GM19193 (cell line): ENCODE data around the gene SLC4A2.

Experiments
- POLR2A ChIP-seq: IDR thresholded peaks from 4 replicates; pipeline ENCODE4 v1.6.1; 2011; ENCODE audit not compliant: insufficient read depth, insufficient read length; ENCODE audit errors: extremely low read depth

Gene SLC4A2

GRCh38 chr7:151103973-151104372 is 44.6 kb downstream of the SLC4A2 start:
- TF ChIP-seq POLR2A: no peak

DNA sequence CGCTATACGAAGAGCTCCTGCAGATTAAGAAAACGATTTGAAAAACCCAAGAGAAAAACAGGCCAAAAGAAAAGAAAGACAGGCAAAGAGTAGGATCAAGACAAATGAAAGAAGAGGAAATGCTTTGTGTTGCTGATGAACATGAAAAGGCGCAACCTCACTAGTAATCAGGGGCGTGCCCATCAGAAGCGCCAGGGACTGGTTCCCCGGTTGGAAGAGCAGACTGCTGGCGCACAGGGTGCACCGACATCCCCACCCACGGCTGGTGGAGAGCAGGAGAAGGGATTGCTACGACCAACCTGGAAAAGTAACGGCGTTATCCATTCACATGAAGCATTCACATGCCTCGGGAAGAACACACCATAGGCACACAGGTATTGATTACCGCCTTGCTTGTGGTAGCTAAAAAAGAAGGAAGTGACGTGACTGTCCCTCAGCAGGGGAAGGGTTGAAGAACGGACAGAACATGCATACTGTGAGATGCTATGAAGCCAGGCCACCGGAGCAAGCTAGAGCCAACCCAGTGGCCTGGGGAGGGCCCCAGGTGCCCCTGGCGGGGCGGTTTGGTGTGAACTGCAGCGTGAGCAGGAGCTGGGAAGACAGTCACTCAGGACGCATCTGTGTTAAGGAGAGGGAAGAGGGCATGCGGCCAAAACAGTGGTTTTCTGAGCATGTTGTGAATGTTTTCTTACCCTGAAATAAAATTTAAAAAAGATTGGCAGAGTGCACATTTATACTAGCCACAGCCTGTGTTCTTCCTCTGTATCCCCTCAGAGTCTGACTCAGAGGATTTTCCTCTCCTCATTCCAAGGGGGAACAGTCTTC is 45.2 kb downstream of the SLC4A2 start:
- no peak for TF ChIP-seq POLR2A

DNA sequence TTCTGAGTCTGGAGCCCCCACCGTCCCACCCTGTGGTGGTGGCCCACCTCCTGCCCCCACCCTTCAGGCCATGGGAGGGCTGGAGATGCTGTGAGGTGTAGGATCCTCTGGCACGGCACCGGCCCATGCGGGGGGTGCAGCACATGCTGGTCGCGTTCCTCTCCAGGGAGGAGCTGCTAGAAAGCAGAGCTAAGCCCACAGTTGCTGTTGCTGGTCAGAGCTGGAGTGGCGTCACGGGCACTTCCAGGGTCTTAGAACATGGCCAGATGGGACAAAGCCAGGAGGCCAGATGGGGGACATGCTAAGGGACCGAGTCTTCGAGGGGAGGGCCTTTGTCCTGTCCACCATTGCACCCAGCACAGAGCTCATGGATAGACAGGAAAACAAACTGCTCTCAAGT is 48.5 kb downstream of the SLC4A2 start:
- no peak for TF ChIP-seq POLR2A

DNA sequence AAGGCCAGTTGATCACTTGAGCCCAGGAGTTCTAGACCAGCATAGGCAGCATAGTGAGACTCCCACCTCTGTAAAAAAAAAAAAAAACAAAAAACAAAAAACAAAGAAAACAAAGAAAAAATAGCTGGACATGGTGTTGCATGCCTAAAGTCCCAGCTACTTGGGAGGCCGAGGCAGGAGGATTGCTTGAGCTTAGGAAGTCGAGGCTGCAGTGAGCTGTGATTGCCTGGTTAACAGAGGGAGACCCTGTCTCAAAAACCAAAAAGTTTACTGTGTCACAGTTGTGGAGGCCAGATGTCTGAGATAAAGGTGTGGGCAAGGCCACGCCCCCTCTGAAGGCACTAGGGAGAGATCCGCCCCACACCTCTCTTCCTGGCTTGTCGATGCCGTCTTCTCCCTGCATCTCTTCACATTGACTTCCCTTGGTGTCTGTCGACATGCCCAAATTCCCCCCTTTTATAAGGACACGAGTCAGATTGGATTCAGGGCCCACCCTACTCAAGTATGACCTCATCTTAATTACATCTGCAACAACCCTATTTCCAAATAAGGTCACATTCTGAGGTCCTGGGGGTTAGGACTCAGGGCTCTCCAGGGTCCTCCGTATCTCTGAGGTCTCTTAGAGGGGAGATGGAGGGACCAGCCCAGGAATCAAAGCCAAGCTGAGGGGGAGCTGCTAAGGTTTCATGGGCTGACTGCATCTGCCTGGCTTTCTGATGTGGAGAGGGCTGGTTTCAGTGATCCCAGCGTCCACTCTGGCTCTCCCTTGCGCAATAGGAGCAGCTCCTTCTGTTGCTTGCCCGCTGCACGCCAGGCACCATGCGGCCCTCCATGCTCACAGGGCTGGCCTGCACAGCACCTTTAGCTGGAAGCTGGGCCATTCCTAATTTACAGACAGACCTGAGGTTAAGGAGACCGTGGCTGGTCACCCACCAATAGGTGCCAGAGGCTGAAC is 50.0 kb downstream of the SLC4A2 start:
- no peak for TF ChIP-seq POLR2A

GRCh38 chr7:151110236-151110940 is 51.0 kb downstream of the SLC4A2 start:
- no peak for TF ChIP-seq POLR2A

GRCh38 chr7:151110941-151111645 is 51.7 kb downstream of the SLC4A2 start:
- no peak for TF ChIP-seq POLR2A

GRCh38 chr7:151113344-151114150 is 54.2 kb downstream of the SLC4A2 start:
- no peak for TF ChIP-seq POLR2A

DNA sequence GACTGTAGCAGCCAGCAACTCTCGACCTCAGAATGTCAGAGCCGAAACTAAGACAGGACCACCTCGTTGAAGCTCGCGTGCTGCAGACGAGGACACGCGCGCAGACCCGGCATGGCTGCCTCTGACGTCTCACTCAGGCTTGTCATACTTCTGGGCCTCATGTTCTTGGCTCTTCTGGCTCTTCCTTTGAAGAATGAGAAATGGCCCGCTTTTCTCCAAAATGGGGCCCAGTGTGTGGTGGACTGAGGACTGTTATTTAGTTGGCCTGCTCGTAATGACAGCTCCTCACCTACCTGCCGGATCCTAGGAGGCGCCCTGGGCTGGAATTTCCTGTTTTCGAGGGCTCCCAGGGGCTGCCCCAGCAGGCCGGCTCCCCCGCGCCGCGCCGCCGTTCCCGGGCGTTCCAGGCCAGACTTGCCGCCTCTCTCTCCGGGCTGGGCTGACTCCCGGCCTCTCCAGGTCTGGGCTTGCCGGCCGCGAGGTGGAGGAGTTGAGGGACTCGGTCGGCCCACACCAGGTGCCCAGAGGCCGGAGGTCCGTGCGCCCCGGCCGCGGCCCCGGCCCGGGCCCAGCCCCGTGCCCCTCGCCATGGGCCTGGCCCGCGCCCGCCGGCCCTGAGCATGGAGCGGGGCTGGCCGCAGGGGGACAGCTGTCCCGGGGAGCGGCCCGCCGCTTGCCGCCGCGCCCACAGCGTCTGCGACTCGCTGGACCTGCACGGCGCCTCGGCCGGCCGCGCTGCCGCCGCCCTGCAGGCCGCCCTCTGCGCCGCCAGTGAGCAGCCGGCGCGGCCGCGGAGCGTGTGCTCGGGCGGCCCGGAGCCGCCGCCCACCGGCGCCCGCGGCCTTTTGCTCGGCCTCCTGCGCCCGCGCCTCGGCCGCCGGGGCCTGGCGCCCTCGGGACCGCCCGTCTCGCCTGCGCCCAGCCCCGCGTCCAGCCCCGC is 55.0 kb downstream of the SLC4A2 start:
- no peak for TF ChIP-seq POLR2A

GRCh38 chr7:151115121-151115835 is 55.9 kb downstream of the SLC4A2 start:
- no peak for TF ChIP-seq POLR2A

- no peak for TF ChIP-seq POLR2A
These were observed 56.5 kb downstream of the SLC4A2 start for GRCh38 chr7:151115836-151116418.

DNA sequence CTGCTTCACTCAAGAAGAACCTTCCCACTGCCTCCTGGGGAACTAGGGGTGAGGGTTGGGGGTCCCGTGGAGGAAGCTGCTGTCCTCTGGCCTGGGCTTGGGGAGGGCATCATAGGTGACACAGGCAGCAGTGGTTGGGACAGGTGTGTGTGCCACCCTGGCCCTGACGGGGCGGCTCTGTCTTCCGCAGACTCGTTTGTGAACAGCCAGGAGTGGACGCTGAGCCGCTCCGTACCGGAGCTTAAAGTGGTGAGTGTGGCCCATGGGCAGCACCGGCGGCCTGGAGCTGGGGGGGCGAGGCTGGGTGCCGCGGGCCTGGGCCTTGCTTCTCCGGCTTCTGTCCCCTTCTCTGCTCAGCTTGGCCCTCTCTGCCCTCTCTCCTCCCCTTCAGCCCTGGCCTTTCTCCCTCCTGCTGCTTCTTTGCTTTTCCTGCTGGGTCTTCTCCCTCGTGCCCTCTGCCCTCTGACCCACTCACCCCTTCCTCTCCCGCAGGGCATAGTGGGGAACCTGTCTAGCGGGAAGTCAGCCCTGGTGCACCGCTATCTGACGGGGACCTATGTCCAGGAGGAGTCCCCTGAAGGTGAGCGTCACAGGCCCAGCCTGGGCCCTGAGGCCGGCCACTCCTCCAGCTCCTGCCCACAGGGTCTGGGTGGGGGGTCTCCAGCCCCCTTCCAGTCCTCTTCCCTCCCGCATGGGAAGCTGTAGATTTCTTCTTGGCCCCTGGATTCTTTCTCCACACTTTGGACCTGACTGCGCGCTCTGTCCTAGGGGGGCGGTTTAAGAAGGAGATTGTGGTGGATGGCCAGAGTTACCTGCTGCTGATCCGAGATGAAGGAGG is 57.4 kb downstream of the SLC4A2 start:
- no peak for TF ChIP-seq POLR2A
